RWPE1 (cell line): ENCODE measurements around the gene LPIN1.
"Not testable (repeated sequence)": the region's sequence is repeated elsewhere in the genome, so short reads cannot be mapped to it uniquely, and the experiment has no call there.

Source experiments
- CTCF ChIA-PET: fragments of 350-600 bp; sonication (Branson Sonifier 250); formaldehyde crosslinking; extraction: SDS; loops from one replicate; lab custom pipeline; 2021; lab: Yijun Ruan, JAX
- POLR2A ChIA-PET: fragments of 400-600 bp; formaldehyde crosslinking; extraction: SDS; loops from one replicate; lab custom pipeline; 2020; ENCODE audit warnings: antibody characterized with exemption; ENCODE audit not compliant: low non-redundant PET; lab: Yijun Ruan, JAX
- DNase-seq: peaks from one replicate; pipeline ENCODE4 v3.0.0; 2012; ENCODE audit warnings: low spot score
- H3K27ac ChIP-seq: fragments of 450-650 bp; 2 replicates; pipeline ENCODE4 v1.5.1; 2017
- CTCF ChIP-seq: fragments of 450-650 bp; conservative IDR thresholded peaks from 2 replicates; pipeline ENCODE4 v1.5.1; 2017; ENCODE audit warnings: low read depth, mild to moderate bottlenecking

Gene LPIN1

GRCh38 chr2:11853197-11853588, 106.8 kb downstream of the LPIN1 start:
- no peak for DNase-seq
- ChIA-PET POLR2A (no interaction called here), CTCF (no interaction called here)
- no peak for TF ChIP-seq CTCF
- H3K27ac ChIP-seq = no peak overlapping the region

GRCh38 chr2:11855064-11855760, 108.8 kb downstream of the LPIN1 start:
- no peak for DNase-seq
- ChIA-PET CTCF (no interaction called here), POLR2A (no interaction called here)
- TF ChIP-seq CTCF = no peak
- H3K27ac ChIP-seq = no peak overlapping the region

GRCh38 chr2:11856095-11856494, 109.7 kb downstream of the LPIN1 start:
- no peak for TF ChIP-seq CTCF
- POLR2A ChIA-PET = no interaction called here
- CTCF ChIA-PET = interaction anchor here (0.6 kb wide), 1 partner anchor 126 kb away, joined by 5 read pairs; no protein-coding TSS in a partner anchor
- no peak for DNase-seq
- no peak overlapping the region for H3K27ac ChIP-seq

- no peak overlapping the region for H3K27ac ChIP-seq
- TF ChIP-seq CTCF = no peak
- ChIA-PET CTCF (no interaction called here), POLR2A (no interaction called here)
- DNase-seq = no peak
Measured at GRCh38 chr2:11858883-11859282, 112.5 kb downstream of the LPIN1 start.

GRCh38 chr2:11859975-11860374, 113.5 kb downstream of the LPIN1 start:
- CTCF ChIA-PET = interaction anchor here (0.7 kb wide), 1 partner anchor 228 kb away, joined by 3 read pairs; no protein-coding TSS in a partner anchor
- DNase-seq, H3K27ac ChIP-seq, POLR2A ChIA-PET: not testable (repeated sequence)

GRCh38 chr2:11861044-11861443, 114.6 kb downstream of the LPIN1 start:
- POLR2A ChIA-PET = no interaction called here
- no peak overlapping the region for H3K27ac ChIP-seq
- DNase-seq = no peak
- CTCF ChIA-PET = no interaction called here
- no peak for TF ChIP-seq CTCF

GRCh38 chr2:11862049-11862448, 115.6 kb downstream of the LPIN1 start:
- ChIA-PET CTCF (no interaction called here), POLR2A (no interaction called here)
- no peak for DNase-seq
- H3K27ac ChIP-seq = no peak overlapping the region
- TF ChIP-seq CTCF = no peak
